HG03575 (cell line): ENCODE results near the gene SAP130.

ENCODE experiments used
- ATAC-seq: cut with Tn5 transposase; IDR thresholded peaks from one replicate; pipeline ENCODE4 v1.9.1; 2021; ENCODE audit not compliant: unreplicated experiment, insufficient number of reproducible peaks, low FRiP score; ENCODE audit errors: extremely low read depth

Gene SAP130

DNA sequence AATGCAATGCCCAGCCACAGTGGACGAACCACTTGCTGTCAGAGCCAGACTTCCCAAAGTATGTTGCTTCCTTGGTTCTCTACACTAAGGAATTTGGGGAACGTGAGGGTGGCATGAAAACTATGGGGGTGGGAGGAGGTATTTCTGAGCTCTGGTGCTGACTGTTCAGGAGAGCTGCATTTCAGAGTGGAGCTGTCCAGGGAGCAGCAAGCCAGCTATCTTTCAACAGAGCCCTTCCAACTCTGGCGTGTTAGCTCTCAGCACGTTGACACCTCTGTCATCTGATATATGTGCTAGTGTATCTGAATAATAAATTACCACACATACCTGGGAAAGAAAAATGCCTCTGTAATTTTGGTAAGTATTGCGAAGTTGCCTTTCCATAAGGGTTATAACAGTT, 66.1 kb downstream of the SAP130 start:
- ATAC-seq: no peak

DNA sequence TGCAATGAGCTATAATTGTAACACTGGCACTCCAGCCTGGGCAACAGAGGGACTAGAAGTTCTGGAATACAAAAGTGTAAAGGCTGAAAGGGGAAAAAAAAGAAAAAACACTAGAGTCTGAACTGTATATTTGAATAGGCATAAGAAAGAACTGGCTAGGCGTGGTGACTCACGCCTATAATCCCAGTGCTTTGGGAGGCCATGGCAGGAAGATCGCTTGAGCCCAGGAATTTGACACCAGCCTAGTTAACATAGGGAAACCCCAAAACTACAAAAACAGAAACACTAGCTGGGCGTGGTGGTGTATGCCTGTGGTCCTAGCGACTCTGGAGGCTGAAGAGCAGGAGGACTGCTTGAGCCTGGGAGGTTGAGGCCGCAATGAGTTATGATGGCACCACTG, 70.6 kb downstream of the SAP130 start:
- no peak for ATAC-seq

DNA sequence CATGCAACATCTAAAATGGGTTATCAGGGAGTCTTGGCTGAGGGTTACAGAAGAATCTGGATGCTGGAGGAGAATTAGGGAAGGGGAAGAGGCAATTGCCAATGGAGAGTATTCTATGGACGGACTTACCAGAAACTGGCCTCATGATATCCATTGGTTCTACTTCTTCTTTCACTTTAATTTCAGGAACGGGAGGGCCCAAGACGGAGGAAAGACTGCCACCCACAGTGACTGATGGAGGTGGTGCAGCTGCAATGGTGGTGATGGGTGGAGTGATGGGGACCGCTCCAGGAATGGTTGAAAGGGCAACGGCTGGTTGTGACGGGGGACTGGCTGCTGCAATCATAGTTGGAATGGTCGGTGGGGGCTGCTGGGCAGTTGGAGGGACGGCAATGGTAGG, 73.0 kb downstream of the SAP130 start:
- ATAC-seq: no peak

DNA sequence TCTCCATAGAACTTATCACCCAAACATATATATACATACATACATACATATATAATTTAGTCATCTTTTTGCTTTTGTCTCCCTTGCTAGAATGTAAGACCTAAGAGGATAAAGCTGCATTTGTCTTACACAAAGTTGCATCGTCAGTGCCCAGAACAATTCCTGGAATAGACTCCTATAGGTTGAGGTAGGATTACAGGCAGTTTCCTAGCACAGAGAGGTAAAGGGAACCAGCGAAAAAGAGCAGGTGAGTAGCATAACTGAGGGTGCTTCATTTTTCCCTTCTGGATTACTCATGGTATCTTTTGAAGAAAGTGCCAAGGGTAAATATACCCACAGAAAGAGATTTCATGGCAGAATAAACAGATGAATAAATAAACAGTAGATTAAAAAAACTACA, 74.0 kb downstream of the SAP130 start:
- no peak for ATAC-seq

DNA sequence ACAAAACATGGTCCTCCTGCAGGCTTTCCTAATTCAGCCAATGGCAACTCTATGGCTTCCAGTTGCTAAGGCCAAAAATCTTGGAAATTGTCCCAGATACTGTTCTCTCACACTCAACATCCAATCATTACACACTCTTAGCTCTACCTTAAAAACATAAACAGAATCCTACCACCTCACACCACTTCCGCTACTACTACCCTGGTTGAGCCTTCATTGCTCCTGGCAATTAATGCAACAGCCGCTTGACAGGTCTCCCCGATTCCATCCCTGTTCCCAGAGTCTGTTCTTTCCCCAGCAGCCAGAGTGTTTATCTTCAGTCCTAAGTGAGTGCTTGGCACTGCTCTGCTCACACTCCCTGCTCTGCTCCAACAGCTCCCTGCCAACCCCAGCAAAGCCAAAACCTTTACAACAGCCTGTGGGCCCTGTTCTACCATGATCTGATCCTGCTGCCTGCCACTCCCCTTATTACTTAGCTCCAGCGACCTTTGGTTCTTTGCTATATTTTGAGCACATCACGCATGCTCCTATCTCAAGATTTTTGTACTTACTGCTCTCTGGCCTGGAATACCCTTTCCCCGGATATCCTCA, 74.6 kb downstream of the SAP130 start:
- no peak for ATAC-seq

DNA sequence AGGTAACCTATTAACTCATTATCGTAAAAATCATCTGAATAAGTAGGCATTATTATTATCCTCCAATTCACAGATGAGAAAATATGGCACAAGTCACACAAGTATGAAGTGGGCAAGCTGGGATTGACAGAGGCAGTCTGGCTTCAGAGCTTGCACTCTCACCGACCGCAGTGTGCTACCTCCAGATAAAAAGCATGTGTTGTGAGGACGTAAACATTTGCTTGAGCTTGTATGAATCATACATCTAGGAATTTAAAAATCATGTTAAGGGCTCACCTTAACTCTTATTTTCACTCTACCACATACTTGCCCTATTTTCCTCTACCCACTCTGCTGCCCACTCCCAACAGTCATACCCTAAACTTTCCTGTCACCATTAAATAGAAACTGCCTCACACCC, 76.8 kb downstream of the SAP130 start:
- ATAC-seq: no peak

DNA sequence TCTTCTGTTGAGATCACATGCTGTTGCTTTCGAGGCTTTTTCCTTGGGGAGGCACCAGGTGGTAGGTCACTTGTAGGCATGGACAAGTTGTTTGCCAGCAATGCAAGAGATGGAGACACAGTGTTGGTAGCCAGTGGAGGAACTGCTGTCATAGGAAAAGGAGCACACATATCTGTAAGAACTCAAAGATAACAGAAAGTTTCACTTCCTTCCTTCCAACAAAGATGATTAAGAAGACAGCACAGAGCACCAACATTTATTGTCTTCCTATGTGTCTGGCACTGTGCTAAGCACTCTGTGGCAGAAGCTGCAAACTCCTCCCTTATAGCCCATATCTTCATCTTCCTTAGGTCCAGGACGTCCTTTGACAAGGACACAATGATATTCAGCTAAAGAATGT, 77.6 kb downstream of the SAP130 start:
- ATAC-seq: no peak

DNA sequence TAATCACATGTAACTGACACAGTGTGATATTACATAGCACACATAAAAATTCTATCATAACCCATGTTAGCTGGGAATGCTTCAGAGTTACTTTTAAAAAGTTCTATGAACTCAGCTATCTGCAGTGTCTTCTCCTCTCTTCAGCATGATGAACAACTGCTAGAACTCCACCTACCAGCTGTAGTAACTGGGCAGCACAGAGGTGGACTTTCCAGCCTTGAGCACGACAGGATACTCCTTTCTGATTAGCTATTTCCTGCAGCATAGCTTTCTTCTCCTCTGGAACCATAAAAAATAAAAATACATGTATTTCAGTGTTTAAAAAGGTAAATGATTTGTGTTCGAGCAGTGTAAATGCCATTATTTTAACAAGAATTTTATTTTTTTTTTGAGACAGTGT, 82.6 kb downstream of the SAP130 start:
- no peak for ATAC-seq

DNA sequence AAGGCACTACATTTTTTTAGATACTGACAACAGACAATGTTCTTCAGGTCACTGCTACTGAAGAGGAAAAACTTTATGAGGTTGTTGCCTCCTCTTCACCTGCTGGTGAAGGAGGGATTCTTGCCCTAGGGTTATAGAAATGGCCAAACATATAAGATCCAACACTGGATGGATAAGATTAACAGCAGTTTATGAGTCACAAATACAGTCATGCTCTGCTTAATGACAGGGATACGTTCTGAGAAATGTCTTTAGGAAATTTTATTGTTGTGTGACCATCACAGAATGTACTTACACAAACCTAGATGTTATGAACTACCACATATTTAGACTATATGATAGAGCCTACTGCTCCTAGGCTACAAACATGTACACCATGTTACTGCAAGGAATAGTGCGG, 84.7 kb downstream of the SAP130 start:
- no peak for ATAC-seq

DNA sequence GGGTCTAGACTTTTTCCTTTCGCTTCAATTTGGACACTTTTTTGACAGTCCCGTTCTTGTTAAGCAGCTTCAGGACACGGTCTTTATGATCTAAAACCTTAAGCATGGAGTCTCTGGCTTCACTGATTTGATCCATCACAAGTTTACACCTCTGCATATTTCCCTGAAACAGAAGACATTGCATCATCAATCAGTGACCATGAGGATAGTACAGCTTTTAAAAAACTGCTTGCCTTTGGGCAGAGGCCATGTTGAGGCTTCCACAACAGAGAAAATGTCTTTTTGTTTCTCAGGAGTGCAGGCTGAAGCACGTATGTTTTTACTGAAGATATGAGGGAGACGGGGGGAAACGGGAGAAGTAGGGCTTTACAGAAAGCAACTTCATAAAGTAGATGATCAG, 85.9 kb downstream of the SAP130 start:
- ATAC-seq: no peak

DNA sequence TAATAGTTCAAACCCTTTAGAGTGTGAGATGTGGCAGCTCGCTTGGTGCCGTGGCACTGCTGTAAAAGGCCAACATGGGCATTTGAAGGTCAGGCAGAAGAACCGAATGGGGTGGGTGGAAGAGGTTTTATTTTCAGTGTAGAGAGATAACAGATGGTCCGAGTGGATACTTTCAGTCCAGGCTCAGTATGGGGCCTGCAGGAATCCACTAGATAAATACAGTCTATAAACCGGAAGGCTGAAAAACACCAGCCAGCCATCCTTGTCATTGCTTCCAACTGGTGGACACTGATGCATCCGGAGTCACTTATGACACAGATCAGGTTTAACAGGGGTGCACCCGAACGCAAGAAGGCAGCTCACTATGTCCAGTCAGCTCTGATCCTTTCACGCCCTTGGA, 86.4 kb downstream of the SAP130 start:
- ATAC-seq: no peak

DNA sequence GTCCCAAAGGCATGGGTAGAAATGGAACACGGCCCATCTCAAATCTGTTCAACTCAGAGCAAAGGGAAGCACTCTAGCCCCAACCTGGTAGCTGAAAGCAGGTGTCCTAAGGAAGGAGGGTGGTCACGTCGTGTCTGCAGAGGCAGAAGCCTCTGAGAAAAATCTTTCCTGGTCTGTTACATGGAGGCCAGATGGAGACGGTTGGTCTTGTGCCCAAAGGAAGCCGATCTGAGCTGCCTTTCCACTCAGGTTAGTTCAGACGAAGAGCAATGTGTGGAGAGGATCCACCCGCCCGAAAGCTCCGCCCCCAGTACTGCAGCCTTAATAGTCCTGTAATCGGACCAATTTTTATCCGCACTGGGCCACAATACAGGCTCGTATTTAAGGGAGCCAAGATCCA, 87.2 kb downstream of the SAP130 start:
- ATAC-seq: no peak

DNA sequence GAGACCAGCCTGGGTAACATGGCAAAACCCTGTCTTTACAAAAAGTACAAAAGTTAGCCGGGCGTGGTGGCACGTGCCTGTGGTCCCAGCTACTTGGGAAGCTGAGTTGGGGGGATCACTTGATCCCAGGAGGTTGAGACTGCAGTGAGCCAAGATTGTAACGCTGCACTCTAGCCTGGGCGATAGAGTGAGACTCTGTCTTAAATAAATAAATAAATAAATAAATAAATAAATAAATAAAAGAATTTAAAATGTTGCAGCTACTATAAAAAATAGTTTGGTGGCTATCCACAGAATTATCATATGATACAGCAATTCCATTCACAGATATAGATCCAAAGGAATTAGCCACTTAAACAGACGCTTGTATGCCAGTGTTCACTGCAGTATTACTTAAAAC, 92.5 kb downstream of the SAP130 start:
- ATAC-seq: no peak

DNA sequence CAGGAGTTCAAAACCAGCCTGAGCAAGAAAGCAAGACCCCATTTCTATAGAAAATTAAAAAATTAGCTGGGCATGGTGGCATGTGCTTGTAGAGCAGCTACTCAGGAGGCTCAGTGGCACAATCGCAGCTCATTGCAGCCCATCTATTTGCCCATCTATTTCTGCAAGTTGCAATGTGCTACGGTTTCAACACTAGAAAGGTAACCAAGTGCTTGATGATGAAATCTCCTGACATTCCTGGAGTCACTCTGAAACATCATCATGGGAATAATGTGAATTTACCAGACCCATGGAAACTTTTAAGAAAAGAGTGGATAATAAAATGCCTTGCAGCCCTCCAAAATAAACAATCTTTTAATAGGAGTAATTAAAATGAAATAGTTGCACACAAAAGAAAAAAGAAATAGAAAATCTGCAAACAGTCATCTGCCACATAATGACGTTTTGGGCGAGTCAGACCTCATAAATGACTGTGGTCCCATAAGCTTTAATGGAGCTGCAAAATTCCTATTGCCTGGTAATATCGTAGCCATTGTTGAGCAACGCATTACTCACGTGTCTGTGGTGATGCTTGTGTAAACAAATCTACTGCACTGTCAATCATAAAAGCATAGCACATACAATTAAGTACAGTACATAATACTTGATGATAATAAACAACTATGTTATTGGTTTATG, 95.5 kb downstream of the SAP130 start:
- ATAC-seq: no peak

DNA sequence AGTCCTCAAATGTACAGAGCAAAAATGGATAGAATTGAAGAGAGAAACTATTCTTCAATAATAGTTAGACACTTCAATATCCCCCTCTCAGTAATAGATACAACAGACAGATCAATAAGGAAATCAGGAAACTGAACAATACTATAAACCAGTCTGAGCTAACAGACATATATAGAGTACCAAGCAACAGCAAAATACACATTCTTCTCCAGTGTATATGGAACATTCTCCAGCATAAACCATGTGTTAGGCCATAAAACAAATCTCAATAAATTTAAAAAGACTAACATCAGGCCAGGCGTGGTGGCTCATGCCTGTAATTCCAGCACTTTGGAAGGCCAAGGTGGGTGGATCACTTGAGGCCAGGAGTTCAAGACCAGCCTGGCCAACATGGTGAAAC, 98.4 kb downstream of the SAP130 start:
- no peak for ATAC-seq

DNA sequence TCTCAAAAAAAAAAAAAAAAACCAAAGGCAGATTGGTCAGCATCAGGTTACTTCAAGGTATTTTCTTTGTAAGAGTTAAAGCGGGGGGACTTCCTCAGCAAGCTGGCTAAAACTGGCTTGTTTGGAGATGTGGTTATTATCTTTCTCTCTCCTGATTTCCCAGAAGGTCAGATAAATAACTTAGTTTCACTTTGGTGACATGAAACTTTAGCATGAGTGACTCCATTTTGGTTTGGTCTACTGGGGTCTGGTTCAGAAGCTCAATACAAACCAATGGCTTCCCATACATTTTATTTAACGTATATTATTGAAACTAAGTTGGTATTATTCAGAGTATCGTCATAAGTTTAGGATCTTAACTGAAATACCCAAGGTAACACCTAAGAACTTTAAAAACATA, 100.5 kb downstream of the SAP130 start:
- no peak for ATAC-seq

DNA sequence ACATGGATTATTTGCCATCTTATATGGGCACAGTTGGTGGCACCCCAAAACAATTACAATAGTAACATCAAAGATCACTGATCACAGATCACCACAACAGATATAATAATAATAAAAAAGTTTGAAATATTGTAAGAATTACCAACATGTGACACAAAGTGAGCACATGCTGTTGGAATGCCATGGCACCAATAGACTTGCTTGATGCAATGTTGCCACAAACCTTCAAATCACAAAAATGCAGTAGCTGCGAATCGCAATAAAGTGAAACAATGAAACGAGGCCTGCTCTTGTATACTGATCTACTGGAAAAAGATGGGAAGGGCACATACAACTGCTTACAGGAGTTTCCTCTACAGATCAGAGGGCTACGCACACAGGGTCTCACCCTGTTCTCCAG, 109.9 kb downstream of the SAP130 start:
- ATAC-seq: no peak

DNA sequence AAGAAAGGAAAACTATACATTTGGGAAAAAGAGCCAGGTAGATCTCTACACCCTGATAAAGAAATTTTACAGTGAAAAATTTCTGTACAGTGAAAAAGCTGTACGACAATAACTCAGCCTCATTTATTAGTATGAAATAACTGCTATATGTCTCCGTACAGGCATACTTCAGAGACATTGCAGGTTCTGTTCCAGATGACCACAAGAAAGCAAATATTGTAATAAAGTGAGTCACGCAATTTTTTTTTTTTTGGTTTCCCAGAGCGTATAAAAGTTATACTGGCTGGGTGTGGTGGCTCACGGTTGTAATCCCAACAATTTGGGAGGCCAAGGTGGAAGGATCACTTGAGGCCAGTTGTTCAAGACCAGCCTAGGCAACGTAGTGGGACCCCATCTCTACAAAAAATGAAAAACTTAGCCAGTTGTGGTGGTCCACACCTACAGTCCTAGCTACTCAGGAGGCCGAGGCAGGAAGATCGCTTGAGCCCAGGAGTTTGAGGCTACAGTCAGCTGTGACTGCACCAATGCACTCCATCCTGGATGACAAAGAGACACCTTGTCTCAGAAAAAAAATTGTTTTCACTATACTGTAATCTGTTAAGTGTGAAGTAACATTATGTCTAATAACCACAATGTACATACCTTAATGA, 113.9 kb downstream of the SAP130 start:
- no peak for ATAC-seq

DNA sequence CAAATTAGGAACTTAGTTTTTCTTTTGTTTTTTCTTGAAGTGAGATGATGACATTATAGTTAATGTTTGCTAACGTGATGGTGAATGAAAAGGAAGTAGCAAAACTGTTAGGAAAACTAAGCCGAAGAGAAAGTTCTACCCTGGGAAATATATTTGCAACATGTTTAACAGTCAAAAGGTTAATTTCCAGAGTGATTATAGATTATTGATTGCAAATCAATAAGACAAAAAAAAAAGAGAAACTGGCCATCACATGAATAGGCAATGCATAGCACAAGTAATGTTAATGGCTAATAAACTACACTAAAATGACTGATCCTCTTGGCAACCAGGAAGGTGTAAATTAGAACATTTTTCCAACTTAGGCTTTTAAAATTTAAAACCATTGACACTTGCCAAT, 116.1 kb downstream of the SAP130 start:
- ATAC-seq: no peak

DNA sequence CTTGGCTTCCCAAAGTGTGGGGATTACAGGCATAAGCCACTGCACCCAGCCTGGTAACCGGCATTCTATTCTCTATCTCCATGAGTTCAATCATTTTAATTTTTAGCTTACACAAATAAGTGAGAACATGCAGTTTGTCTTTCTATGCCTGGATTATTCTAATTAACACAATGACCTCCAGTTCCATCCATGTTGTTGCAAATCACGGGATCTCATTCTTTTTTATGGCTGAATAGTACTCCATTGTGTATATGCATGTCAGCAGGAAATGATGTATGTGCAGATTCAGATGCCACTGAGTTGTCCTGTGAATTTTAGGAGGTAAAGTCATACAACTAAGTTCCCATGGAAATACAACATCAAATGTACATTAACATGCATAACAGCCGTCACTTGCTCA, 117.4 kb downstream of the SAP130 start:
- no peak for ATAC-seq

DNA sequence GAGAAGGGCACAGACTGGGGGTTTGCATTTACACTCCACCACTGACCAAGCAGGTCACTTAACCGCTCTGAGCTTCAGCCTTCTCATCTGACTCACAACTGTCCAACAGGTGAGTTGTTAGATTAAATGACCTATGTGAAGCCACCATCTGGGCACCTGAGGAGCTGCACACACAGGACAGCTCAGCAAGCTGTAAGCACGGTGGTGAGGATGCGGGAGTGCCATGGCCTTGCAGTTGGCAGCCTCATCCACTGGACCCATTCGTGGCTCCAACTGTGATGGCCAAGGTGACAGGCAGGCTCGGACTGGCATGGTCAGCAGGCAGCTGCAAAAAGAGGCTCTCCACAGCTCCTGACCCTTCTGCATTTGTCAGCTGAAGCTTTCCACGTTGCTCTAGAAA, 118.8 kb downstream of the SAP130 start:
- ATAC-seq: no peak
